HG02938 (cell line): Measurements from ENCODE around the gene GPR42.

Experiments
- ATAC-seq: cut with Tn5 transposase; IDR thresholded peaks from one replicate; pipeline ENCODE4 v1.9.1; 2021; ENCODE audit warnings: mild to moderate bottlenecking, moderate library complexity; ENCODE audit not compliant: unreplicated experiment

Gene GPR42

GRCh38 chr19:35370722-35371121 is at the start of gene GPR42:
TSS of gene GPR42 (plus strand) at chr19:35371068. CDS start at chr19:35371360, 292 bp downstream.
- no peak for ATAC-seq

- ATAC-seq = no peak
These were observed 49.6 kb upstream of the GPR42 start for GRCh38 chr19:35321291-35321690.

GRCh38 chr19:35322014-35322413 is 48.9 kb upstream of the GPR42 start:
- ATAC-seq = no peak

- ATAC-seq = no peak
These were observed 43.2 kb upstream of the GPR42 start for GRCh38 chr19:35327642-35328041.

- ATAC-seq = no peak
These were observed 42.0 kb upstream of the GPR42 start, which contains the start of gene CD22 for GRCh38 chr19:35328851-35329285. TSS of gene CD22 (plus strand) at chr19:35329187. CDS start at chr19:35332041, 2,854 bp downstream.

GRCh38 chr19:35329323-35329722 is 41.5 kb upstream of the GPR42 start:
- no peak for ATAC-seq

GRCh38 chr19:35330475-35330874 is 40.4 kb upstream of the GPR42 start:
- no peak for ATAC-seq

- no peak for ATAC-seq
These were observed 39.2 kb upstream of the GPR42 start for GRCh38 chr19:35331551-35332214.

GRCh38 chr19:35332817-35333216 is 38.1 kb upstream of the GPR42 start:
- no peak for ATAC-seq

GRCh38 chr19:35334144-35334753 is 36.6 kb upstream of the GPR42 start:
- ATAC-seq = no peak

GRCh38 chr19:35336166-35336955 is 34.5 kb upstream of the GPR42 start:
- no peak for ATAC-seq

- no peak for ATAC-seq
These were observed 33.5 kb upstream of the GPR42 start for GRCh38 chr19:35337097-35337983.

GRCh38 chr19:35337984-35338296 is 32.9 kb upstream of the GPR42 start:
- no peak for ATAC-seq

GRCh38 chr19:35340431-35340830 is 30.4 kb upstream of the GPR42 start:
- ATAC-seq = no peak

- ATAC-seq = no peak
These were observed 29.9 kb upstream of the GPR42 start for GRCh38 chr19:35341006-35341405.

GRCh38 chr19:35341565-35342225 is 29.2 kb upstream of the GPR42 start:
- no peak for ATAC-seq

- ATAC-seq = no peak
These were observed 28.4 kb upstream of the GPR42 start for GRCh38 chr19:35342430-35342829.

- ATAC-seq = no peak
These were observed 26.3 kb upstream of the GPR42 start for GRCh38 chr19:35344511-35345031.

GRCh38 chr19:35345671-35346111 is 25.2 kb upstream of the GPR42 start:
- ATAC-seq = no peak
